Activated CD8-positive, alpha-beta memory T cell treated with anti-CD3 and anti-CD28 coated beads for 36 hours (primary cell): ENCODE data around the gene TUBB1. TPM values are rescaled to one million over a fixed set of nuclear protein-coding genes. Genes with fewer than 3 reads are reported as not detected.

Source experiments
- CTCF ChIA-PET: fragments of 350-600 bp; sonication (Branson Sonifier 250); formaldehyde crosslinking; loops from one replicate; lab custom pipeline; 2021; ENCODE audit warnings: antibody characterized with exemption; lab: Charles Lee
- POLR2A ChIA-PET: fragments of 350-600 bp; sonication (Branson Sonifier 250); formaldehyde crosslinking; loops from one replicate; lab custom pipeline; 2021; ENCODE audit warnings: antibody characterized with exemption; lab: Charles Lee
- total RNA-seq, 2 experiments: library from RNA; stranded (reverse); gene quantifications; one replicate each; pipeline ENCODE4 v1.2.3, GENCODE V29; 2021

Gene TUBB1
- total RNA-seq, 2 experiments from 2014 or later = not detected

GRCh38 chr20:59013959-59014608, 5.1 kb upstream of the TUBB1 start:
- POLR2A ChIA-PET = no interaction called here
- CTCF ChIA-PET = interaction anchor here (1.1 kb wide), 1 partner anchor 18 kb away, joined by 3 read pairs; the partner anchor contains the start of gene ATP5F1E

GRCh38 chr20:59014680-59015389, 4.4 kb upstream of the TUBB1 start:
- CTCF ChIA-PET = interaction anchor here (1.1 kb wide), 1 partner anchor 17 kb away, joined by 3 read pairs; the partner anchor contains the start of gene ATP5F1E
- POLR2A ChIA-PET = no interaction called here

GRCh38 chr20:59015411-59015810, 3.8 kb upstream of the TUBB1 start:
- ChIA-PET POLR2A (no interaction called here), CTCF (no interaction called here)

GRCh38 chr20:59015812-59016711, 3.2 kb upstream of the TUBB1 start:
- ChIA-PET CTCF (no interaction called here), POLR2A (no interaction called here)

- ChIA-PET POLR2A (no interaction called here), CTCF (no interaction called here)
Observed at GRCh38 chr20:59016795-59017492, 2.3 kb upstream of the TUBB1 start.

- CTCF ChIA-PET = no interaction called here
Observed at GRCh38 chr20:59017493-59018231, 1.6 kb upstream of the TUBB1 start.

GRCh38 chr20:59018817-59019216, 412 bp upstream of the TUBB1 start:
- POLR2A ChIA-PET = interaction anchor here (1.0 kb wide), 1 partner anchor 13 kb away, joined by 3 read pairs; the partner anchor contains the start of gene ATP5F1E
- CTCF ChIA-PET = no interaction called here

More at GRCh38 chr20:59017493-59018231, 1.6 kb upstream of the TUBB1 start:
- POLR2A ChIA-PET = interaction anchor here (0.5 kb wide), 1 partner anchor 150 kb away, joined by 5 read pairs; no protein-coding TSS in a partner anchor

- POLR2A ChIA-PET = no interaction called here
- CTCF ChIA-PET = no interaction called here
Observed at GRCh38 chr20:59020938-59021551, 1.8 kb downstream of the TUBB1 start.

- ChIA-PET CTCF (interaction anchor here (0.7 kb wide), 1 partner anchor 437 kb away, joined by 3 read pairs; no protein-coding TSS in a partner anchor), POLR2A (no interaction called here)
Observed at GRCh38 chr20:59022754-59023153, 3.5 kb downstream of the TUBB1 start.

GRCh38 chr20:59023616-59024015, 4.4 kb downstream of the TUBB1 start:
- CTCF ChIA-PET = no interaction called here
- POLR2A ChIA-PET = no interaction called here

GRCh38 chr20:59024111-59024530, 4.9 kb downstream of the TUBB1 start:
- POLR2A ChIA-PET = no interaction called here
- CTCF ChIA-PET = no interaction called here

GRCh38 chr20:59025086-59025485, 5.9 kb downstream of the TUBB1 start:
- ChIA-PET POLR2A (no interaction called here), CTCF (no interaction called here)

GRCh38 chr20:59025511-59025910, 6.3 kb downstream of the TUBB1 start:
- ChIA-PET CTCF (no interaction called here), POLR2A (no interaction called here)

GRCh38 chr20:59026904-59027740, 7.9 kb downstream of the TUBB1 start:
- CTCF ChIA-PET = interaction anchor here (1.0 kb wide), 1 partner anchor 45 kb away, joined by 3 read pairs; no protein-coding TSS in a partner anchor
- POLR2A ChIA-PET = no interaction called here

GRCh38 chr20:59027741-59028320, 8.6 kb downstream of the TUBB1 start:
- CTCF ChIA-PET = no interaction called here

GRCh38 chr20:59028812-59029211, 9.6 kb downstream of the TUBB1 start:
- CTCF ChIA-PET = no interaction called here

More at GRCh38 chr20:59027741-59028320, 8.6 kb downstream of the TUBB1 start:
- POLR2A ChIA-PET = no interaction called here

More at GRCh38 chr20:59028812-59029211, 9.6 kb downstream of the TUBB1 start:
- POLR2A ChIA-PET = interaction anchor here (0.6 kb wide), 1 partner anchor 158 kb away, joined by 7 read pairs; no protein-coding TSS in a partner anchor
